HG02938 (cell line): ENCODE data around the gene MRPL36.
A peak's percentile ranks its signal among the peaks of the same experiment; 100 is the strongest.
"Not testable (repeated sequence)": the region's sequence is repeated elsewhere in the genome, so short reads cannot be mapped to it uniquely, and the experiment has no call there.

Experiments
- ATAC-seq: cut with Tn5 transposase; IDR thresholded peaks from one replicate; pipeline ENCODE4 v1.9.1; 2021; ENCODE audit warnings: mild to moderate bottlenecking, moderate library complexity; ENCODE audit not compliant: unreplicated experiment

The MRPL36 gene

DNA sequence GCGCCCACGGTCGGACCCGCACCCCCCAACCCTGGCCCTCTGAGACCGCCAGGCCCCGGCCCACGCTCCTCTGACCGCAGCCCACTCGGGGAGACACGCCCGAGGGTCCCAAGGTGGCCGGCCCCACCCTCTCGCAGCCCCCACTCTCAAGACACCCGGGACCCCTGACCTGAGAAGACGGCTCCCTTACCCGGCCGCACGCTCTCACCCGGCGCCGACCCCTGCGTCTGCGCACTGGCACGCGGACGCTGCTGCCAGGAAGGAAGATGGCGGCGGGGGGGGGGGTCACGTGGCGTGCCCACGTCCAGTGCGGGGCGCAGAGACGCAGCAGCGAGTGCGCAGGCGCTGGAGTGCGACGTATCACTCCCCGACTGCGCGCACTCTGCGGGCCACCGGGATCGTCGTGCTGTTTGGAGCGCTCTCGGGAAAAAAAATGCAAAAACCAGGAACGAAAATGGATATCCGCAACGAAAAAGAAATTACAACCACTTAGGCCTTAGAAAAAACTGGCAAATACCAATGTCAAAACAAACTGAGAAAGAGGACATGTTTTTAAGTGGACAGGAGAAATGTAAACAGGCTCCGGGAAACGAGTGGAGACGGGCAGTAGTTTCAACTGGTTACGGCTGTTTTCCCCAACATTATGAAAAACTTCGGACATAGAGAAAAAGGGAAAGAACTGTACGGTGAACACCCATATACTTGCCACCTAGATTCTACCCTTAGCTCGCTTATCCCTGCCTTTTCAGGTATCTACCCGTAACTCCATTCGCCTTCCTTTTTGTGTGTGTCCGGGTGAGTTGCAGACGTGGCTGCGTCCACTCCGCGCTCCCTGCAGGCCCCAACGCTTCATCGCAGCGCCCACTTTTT lies at the start of gene MRPL36:
MRPL36 (minus strand) TSS at position 236 of the 870 bp plus-strand sequence. CDS start 902 bp downstream, outside the sequence.
- peak; percentile 36 for ATAC-seq

DNA sequence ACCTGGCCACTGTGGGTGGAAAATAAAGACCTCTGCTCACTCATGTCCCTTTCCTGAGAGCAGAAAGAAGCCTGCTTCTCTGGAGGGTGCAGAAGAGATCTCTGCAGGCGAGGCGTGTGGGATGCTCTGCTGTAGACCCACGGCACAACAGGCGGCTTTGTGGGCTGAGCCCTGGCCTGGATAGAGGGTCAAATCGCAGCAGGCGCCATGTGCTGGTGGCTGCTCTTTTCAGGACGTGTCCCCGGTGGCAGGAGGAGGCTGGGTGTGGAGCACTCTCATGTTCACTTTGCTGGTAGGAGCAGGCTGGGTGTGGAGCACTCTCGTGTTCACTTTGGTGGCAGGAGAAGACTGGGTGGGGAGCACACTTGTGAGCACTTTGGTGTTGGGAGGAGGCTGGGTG lies 48.0 kb upstream of the MRPL36 start:
- ATAC-seq, result no peak

DNA sequence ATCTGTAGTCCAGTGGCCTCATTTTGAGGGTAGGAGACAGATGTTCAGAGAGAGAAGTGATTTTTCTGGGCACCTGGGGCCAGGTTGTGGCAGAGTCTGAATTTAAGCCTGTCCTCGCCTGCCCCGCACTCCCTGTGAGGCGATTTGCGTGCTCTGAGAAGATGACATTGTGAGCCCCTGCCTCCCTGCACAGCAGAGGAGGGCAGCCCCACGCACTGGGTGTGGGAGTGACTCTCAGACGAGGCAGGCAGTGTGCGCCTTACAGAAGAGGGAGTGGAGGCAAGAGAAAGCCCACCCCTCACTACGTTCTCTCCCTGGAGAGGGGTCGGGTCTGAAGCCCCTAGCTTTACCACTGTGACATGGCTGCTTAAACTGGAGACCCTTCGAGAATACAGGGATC lies 47.4 kb upstream of the MRPL36 start:
- ATAC-seq, result no peak

DNA sequence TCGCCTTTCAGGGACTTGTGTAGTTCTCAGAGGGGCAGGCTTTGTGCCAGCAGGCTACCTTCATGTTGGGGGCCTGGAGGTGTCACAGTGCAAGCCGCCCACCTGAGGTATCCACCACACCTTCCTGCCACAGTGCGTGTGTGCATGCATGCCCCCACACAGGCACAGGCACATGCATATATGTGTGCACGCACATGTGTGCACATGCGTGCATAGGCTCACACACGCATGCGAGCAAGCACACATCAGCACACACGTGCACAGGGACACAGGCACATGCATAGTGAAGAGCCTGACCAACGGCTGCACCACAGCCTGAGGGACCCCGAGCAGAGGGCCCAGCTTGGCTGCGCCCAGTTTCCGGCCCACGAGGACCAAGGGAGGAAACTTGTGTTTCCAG lies 46.9 kb upstream of the MRPL36 start:
- ATAC-seq, result no peak

DNA sequence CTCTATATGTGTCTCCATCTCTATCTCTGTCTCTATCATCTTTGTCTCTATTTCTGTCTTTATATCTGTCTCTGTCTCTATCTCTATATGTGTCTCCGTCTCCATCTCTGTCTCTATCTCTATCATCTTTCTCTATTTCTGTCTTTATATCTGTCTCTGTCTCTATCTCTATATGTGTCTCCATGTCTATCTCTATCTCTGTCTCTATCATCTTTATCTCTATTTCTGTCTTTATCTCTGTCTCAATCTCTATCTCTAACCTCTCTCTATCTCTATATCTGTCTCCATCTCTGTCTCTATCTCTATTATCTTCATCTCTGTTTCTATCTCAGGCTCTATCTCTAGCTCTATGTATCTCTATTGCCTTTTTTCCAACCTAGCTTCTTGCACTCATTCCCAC lies 46.1 kb upstream of the MRPL36 start:
- no peak for ATAC-seq

DNA sequence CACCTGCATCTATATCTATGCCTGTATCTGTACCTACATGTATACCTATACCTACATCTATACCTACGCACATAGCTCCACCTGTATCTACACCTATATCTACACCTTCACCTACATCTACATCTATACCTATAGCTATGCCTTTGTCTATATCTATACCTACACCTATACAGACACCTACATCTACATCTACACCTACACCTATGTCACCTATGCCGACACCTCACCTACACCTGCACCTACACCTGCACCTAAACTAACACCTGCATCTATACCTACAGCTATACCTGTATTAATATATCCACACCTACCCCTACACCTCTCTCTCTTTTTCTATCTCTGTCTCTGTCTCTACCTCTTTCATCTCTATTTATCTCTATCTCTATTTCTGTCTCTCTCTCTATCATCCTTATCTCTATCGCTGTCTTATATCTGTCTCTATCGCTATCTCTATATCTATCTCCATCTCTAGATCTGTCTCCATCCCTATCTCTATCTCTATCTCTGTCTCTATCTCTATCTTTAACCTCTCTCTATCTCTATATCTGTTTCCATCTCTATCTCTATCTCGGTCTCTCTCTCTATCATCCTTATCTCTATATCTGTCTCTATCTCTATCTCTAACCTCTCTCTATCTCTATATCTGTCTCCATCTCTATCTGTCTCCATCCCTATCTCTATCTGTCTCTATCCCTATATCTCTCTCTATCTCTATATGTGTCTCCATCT lies 45.2 kb upstream of the MRPL36 start:
- ATAC-seq, result no peak

DNA sequence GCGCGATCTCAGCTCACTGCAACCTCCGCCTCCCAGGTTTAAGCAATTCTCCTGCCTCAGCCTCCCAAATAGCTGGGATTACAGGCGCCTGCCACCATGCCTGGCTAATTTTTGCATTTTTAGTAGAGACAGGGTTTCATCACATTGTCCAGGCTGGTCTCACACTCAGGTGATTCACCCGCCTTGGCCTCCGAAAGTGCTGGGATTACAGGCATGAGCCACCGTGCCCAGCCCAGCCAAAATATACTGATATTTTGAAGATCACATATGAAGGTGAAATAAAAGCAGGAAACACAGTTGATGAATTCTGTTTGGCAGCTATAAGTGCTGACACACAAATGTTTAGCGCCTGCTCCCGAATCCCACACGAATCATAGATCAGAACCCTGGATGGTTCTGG lies 44.1 kb upstream of the MRPL36 start:
- not testable (repeated sequence) for ATAC-seq

DNA sequence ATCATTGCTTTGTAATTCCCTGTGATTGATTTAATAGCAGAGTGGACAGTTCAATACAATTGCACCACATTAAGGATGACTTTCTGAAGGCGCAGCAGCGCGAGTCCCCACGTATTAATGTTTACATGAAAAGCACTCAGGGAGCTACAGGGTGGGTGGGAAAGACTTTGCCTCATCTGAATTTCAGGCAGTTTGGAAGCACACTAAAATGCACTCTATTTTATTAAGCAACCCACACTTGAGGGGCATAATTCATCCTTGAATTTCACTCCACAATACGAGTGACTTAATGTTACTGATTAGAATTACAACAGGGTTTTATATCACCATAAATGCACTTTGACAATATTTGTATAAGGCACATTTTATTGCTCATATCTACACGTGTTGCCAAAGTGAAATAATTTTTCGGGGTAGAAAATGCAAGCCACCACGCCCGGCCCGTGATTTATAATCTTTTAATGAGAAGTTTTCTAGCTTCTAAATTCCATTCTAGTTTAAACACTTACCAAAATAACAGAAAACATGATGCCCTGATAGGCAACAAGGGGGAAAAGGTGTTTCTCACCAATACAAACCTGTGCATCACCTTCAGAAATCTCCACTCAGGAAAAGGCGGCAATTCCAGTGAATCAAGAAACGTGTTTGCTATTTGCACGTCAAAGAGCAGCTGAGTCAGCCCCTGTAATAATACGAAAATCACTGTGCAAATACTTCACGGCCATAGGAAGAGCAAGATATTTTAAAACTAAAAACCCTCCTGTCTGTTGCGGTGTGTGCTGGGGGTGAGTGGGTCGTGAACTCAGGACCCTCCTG lies 42.6 kb upstream of the MRPL36 start:
- ATAC-seq, result no peak

DNA sequence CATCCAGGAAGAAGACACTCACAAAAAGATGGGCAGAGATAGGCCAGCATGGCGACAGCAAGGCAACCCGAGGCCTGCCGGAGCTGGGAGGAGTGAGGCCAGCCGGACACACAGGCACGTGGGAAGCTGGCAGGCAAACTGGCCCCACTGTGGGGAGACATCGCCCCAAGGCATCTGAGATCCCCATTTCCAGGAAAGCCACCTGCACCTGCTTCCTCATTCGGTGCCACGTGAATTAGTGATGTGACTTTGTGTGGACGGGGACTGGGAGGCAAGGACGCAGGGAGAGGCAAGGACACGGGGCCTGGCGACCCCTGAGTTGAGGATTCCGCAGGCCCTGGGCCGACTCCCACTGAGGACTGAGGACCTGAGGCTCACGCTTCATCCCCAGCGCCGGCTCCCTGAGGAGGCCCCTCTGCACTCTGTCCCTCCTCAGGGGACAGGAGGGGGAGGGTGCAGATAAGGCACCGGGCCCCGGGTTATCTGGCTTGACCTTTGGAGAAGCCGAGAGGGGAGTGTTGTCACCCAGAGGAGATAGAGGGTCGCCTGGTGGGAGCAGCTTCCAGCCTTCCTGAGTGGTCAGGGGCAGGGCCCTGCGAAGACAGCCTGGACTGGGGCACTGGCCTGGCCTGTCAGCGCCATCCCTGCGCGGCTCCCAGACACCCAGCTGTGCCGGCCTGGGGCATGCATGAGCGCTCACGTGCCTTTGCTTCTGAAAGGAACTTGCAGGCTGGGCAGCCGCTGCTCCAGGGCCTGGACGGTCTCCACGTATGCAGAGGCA lies 41.3 kb upstream of the MRPL36 start:
- no peak for ATAC-seq

DNA sequence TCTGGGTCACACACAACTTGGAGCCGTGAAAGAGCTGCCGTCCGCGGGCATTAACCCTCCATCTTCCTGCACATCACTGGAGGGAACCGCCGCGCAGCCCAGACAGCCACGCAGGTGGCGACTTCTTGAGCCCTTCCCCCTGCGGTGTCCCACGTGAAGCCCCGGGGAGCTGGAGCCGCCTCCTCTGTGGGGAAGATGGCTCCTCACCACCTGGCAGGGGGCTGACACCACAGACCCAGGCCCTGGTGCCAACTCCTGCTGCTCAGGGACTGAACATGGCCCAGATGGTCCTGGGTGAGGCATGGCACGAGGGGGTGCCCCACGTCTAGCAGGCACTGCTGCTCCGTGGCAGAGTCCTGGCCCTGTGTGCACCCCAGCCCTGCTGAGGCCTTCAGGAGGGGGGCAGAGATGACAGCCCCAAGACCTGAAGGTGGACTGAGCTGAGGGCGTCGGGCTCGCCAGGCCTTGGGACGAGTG lies 40.5 kb upstream of the MRPL36 start:
- no peak for ATAC-seq

DNA sequence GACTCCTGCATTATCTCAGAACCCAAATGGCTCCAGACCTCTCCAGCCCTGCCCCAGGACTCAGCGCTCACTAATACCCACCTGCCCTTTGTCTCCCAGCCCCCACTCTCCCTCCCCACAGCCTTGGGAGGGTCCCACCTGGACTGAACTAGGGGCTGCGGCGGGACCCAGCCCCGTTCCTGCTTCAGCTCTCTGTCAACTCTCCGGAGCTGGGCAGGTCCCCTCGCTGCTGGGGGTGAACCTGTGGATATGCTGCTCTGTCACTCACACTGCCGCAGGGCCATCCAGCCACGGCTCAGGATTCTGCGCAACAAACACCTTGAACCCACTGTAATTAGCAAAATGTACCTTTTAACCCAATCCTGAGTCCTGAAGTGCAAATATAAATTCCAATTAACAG lies 38.4 kb upstream of the MRPL36 start:
- ATAC-seq, result no peak

DNA sequence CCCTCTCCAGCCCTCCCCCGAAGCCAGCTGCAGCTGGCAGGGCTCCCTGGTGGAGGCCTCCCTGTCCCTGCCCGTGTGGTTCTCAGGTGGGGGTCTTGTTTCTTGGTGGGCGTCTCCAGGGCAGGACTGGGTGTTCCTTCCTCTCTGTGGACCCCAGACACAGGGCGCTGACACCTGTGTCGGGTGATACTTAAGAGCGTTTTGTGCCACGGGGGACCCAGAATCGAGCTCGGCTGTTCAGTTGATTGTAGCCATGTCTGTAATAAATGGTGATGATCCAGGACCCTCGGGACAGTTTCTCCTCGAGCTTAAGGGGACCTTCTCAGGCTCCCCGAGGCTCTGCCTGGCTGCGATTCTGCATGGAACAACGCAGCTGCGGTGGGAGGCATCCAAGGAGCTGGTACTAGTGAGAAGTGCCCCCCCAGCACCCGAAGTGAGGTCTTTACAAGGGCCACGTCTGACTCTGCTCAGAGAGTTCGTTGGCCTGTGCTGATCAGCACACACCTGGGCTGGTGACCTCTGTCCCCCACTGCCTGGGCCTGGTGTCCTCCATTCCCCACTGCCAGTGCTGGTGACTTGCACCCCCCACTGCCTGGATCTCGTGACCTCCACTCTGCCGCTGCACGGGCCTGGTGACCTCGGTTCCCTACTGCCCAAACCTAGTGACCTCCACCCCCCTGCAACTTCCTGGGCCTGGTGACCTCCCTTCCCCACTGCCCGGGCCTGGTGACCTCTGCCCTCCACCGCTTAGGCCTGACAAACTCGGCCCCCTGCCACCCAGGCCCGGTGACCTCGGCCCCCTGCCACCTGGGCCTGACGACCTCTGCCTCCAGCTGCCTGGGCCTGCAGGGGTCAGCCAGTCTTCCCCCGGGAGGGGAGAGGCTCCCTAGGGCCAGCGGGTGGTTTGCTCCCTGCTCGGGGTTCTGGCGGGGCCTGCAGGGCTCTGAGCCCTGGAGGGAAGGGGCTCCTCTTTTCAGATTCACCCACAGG lies 37.5 kb upstream of the MRPL36 start:
- no peak for ATAC-seq

DNA sequence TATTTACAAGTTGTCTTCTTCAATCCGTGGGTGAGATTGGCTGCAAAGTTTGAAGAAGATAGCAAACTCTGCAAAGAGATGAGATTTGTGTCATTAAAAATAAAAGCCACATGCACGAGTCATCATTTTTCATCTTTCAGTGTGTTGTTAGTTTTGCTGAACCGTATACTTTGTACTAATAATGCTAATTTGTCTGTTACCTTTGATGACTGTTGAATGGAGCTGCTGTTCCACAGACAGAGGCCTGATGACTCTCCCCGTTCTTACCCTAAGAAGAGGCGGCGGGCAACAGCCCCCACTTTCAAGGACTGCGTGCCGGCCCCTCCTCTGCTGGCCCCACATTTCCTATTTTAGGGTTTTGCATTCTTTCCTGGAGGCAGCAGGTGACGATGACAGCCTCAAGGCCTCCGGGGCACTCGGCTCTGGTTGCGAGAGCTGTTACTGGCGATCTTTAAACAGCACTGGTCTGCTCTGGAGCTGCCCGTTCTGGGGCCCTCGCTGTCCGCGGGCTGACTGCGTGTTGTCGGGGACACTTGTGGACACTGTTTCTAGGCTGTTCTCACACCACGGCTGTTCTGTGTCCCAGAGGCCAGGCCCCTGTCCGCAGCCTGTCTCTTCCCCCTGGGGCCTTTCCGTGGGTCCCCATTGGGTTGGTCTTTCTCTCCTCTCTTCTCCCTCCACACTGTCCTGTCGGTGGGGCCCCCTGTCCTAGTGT lies 36.7 kb upstream of the MRPL36 start:
- no peak for ATAC-seq

DNA sequence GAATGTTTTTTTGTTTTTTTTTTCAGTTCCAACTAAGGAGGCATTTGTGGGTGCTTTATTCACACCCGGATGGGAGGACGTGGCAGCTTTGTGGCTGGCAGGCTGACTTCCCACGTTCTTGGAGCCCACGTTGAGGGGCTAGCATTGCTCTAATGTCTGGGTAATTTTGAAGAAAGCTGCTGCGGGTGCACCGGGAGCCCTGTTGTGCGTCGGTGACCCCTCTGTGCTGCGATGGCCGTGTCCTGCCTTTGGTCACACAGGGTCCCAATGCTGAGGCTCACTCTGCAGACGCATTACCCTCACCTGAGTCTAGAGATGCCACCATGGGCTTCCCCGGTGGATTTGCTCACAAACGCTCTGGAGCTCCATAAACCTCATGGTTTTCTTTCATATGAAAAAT lies 35.8 kb upstream of the MRPL36 start:
- no peak for ATAC-seq

DNA sequence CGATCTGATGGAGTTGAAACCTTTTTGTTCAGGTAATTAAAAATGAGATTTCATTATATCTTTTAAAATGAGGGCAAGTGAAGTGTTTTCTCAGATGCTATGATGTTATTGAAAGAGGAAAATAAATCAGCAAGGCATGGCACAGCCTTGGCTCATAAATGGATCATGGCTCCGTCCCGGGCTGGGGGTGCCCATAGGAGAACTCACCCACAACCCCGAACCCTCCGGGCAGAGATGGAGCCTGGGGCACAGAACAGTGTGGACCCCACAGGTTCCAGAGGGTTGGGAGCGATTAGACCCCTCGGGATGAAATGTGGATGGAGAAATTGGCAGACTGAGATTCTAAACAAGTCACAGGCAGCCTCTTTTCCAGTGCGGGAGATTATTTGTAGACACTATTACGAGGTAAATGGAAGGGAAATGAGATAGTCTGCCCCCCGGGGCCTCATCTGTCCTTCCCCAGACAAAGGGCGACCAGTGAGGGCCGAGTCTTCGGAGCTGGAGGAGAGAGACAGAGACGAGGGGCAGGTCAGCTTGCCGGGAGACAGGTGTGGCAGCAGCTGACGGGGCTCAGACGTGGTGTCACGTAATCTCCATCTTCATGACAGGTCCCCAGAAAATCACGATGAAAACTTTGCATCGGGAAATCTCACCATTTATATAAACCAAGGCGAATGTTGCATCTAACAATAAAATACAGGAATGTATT lies 35.2 kb upstream of the MRPL36 start:
- ATAC-seq, result no peak

DNA sequence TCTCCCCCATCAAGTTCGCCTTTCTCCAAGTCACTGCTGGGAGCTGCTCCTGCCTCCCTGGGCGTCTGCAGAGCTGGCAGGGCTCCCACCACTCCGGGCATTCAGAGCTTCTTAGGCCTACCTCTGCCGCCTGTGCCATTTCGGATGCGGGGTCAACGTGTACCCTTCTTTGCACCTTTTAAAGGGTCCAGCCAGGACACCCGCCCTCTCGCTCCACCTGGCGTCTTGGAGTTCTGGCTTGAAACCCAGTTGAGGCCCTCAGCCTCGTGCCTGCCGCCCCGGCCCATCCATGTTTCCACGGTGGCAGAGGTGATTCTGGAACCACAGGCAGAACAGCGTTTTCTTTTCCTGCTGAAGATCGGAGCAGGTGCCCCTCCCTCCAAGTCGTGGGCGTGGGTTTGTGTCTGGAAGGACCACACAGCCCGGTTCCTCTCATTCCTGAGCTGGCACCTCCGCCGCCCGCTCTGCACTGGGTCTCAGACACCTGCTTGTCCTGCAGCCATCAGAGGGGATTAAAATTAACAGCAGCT lies 34.5 kb upstream of the MRPL36 start:
- ATAC-seq, result no peak

DNA sequence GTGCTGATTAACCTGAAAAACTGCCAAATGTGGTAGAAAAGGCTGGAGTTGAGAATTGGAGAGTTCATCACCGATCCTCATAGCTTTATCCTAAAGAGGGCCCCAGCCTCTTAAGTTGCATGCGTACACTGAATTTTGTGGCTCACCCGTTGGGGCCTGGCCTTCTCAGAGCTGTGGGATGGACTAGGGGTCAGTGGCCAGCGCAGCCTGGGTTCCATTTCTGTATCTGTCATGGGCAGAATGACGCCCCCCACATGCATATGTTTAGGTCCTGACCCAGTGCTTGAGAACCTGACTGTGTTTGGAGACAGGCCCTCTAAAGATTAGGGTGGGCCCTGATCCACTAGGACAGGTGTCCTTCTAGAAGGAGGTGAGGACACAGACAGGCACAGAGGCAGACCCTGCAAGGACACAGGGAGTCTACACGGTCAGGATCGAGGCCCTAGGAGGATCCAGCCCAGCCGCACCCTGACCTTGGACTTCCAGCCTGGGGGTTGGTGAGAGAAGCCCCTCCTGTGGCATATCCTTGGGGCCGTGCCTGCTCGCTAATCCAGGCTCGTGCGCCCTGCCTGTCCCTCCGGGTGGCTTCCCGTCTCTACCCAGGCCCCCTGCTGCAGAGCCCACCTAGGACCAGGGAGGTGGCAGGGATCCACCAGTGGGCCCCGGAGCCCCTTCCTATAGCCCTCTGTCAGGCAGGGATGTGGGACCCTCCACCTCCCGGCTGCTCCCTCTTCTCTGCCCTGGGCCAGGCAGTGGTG lies 33.8 kb upstream of the MRPL36 start:
- ATAC-seq, result no peak
